Heart left ventricle (tissue), 13 donors: Measurements from ENCODE around the gene ASAP3.

ENCODE experiments used
- POLR2A ChIP-seq, 2 donors: fragments of 450-650 bp; IDR thresholded peaks; one replicate each; pipeline ENCODE4 v1.6.1; 2017; ENCODE audit warnings: antibody characterized with exemption in 2 of 2, mild to moderate bottlenecking in 2 of 2, moderate library complexity in 2 of 2
- TF ChIP-seq, protein P1 (sequence below), 12 donors: fragments of 200-600 bp; sonication (generic) in 4 of 12; IDR thresholded peaks; one replicate each; pipeline versions ENCODE4 v1.5.0 to v1.8.0; 2018 to 2022; ENCODE audit warnings: antibody characterized with exemption in 12 of 12, mild to moderate bottlenecking in 5 of 12
- donor health status: ischemic (EF 13 %, LVEDD 7.1; RV severe dilation, severe dysfunction).
- donor health status: DM: no; HTN: yes; CAD: no.
- donor health status: DM: no; HTN: no; CAD: no.
- donor health status: ischemic (EF 25% LVEDD 6.9; RV normal size, moderate dysfunction).
- donor health status: ischemic (EF 25% LVEDD 5.7; RV mildly dilated, moderate dysfunction).
- donor health status: ischemic (EF 35%, LVEDD 5.7; RV mildly dilated, moderate dysfunction).
- donor health status: nonischemic (EF 11% LVEDD 7.7; RV severe dilation, severe dysfunction).
- donor health status: DM: yes; HTN: yes; CAD: no.
- donor health status: PGD.
- donor health status: ischemic (EF 29% LVEDD 5.4; RV normal size, mild dysfunction).
- donor health status: nonischemic (EF 23%, LVEDD 6.1; RV moderate dilation, normal function).

DNA sequence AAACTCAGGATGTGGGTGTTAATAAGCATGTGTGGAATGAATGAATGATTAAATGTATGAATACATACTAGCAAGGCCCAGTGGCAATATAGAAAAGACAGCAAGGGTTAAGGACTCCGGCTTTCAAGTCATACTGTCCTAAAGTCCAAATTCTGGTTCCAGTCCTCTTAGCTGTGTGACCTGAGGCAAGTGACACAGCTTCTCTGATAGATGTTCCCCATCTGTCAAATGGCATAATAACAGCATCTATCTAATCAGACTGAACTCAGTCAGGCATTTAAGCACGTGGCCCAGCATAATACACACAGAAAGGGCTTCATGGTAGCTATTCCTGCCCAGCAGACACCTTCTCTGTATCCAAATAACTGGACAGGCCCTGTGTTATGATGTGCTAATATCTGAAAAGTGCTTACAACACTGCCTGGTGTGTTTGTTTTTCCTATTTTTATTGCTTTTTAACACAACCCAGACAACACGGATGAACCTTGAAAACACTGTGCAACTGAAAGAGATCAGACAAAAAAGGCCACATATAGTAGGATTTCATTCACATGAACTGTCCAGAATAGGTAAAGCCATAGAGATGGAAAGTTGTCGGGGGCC, 12.4 kb downstream of the ASAP3 start:
- TF ChIP-seq, protein P1, sequence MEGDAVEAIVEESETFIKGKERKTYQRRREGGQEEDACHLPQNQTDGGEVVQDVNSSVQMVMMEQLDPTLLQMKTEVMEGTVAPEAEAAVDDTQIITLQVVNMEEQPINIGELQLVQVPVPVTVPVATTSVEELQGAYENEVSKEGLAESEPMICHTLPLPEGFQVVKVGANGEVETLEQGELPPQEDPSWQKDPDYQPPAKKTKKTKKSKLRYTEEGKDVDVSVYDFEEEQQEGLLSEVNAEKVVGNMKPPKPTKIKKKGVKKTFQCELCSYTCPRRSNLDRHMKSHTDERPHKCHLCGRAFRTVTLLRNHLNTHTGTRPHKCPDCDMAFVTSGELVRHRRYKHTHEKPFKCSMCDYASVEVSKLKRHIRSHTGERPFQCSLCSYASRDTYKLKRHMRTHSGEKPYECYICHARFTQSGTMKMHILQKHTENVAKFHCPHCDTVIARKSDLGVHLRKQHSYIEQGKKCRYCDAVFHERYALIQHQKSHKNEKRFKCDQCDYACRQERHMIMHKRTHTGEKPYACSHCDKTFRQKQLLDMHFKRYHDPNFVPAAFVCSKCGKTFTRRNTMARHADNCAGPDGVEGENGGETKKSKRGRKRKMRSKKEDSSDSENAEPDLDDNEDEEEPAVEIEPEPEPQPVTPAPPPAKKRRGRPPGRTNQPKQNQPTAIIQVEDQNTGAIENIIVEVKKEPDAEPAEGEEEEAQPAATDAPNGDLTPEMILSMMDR (IDR thresholded peaks at IDR 0.05) = no peak
- TF ChIP-seq POLR2A (IDR thresholded peaks at IDR 0.05) = no peak
